GM08714 (cell line): ENCODE results near the gene BLOC1S6.

Experiments used
- H3K4me3 ChIP-seq: fragments of 200-500 bp; sonication (Bioruptor generic); 2 replicates; pipeline ENCODE4 v1.5.1; 2014; ENCODE audit warnings: mild to moderate bottlenecking, low read length, inconsistent platforms
- ZNF274 ChIP-seq: IDR thresholded peaks from 2 replicates; pipeline ENCODE4 v1.6.1; 2012; ENCODE audit warnings: mild to moderate bottlenecking, low read depth, low read length

The BLOC1S6 gene

GRCh38 chr15:45612790-45613415, 25.7 kb downstream of the BLOC1S6 start:
- no peak for TF ChIP-seq ZNF274

GRCh38 chr15:45616901-45617323, 29.7 kb downstream of the BLOC1S6 start:
- TF ChIP-seq ZNF274, result no peak
- no peak overlapping the region for H3K4me3 ChIP-seq

More at GRCh38 chr15:45612790-45613415, 25.7 kb downstream of the BLOC1S6 start:
- no peak overlapping the region for H3K4me3 ChIP-seq

- no peak for TF ChIP-seq ZNF274
- H3K4me3 ChIP-seq, result no peak overlapping the region
Measured at GRCh38 chr15:45618813-45619212, 31.6 kb downstream of the BLOC1S6 start.

- no peak for TF ChIP-seq ZNF274
- no peak overlapping the region for H3K4me3 ChIP-seq
Measured at GRCh38 chr15:45628136-45628535, 41.0 kb downstream of the BLOC1S6 start.

DNA sequence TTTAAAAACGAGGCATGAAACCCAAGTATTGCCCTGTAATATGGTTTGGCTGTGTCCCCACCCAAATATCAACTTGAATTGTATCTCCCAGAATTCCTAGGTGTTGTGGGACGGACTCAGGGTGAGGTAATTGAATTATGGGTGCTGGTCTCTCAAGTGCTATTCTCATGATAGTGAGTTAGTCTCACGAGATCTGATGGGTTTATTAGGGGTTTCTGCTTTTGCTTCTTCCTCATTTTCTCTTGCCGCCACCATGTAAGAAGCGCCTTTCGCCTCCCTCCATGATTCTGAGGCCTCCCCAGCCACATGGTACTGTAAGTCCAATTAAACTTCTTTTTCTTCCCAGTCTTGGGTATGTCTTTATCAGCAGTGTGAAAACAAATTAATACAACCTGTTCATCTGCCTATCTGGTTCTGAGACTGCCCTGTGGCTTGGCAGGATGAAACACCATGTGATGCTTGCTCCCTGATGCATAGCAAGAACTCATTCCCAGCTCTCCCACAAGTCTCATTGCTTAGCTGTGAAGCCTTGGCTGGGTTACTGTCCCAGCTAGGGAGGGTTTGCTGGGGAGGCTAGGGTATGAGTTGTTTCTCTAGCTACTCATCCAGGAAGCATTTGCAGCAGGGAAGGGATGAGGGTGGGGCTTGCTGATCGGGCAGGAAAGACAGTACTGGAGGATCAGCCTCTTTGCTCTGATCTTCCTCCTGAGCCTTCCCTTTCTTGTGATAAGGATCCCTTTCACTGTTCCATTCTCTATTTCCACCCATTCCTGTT, 43.9 kb downstream of the BLOC1S6 start:
- H3K4me3 ChIP-seq, result no peak overlapping the region
- no peak for TF ChIP-seq ZNF274

DNA sequence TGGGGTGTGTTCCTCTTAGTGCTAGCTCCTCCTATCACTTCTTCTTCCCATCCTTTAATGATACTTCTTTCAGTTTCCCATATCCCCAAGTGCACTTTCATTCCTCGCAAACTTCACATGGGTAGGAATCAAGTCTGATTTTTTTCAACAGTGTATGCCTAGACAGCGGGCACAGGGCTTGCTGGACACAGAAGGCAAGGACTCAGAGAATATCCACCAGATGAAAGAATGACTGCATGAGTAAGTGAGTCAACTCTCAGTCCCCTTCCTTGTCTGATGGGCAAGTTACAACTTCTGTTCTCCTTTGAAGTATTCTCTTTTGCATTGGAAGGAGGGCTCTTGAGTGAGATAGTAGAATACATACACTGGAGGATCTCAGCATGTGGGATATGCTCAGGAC, 44.6 kb downstream of the BLOC1S6 start:
- no peak overlapping the region for H3K4me3 ChIP-seq
- TF ChIP-seq ZNF274, result no peak

GRCh38 chr15:45634432-45635190, 47.4 kb downstream of the BLOC1S6 start, which contains the start of gene SQOR:
Gene SQOR, plus strand, starts transcription at chr15:45635029. Its CDS starts 23,895 bp downstream, at chr15:45658924.
- TF ChIP-seq ZNF274, result no peak

GRCh38 chr15:45635191-45635638, 48.0 kb downstream of the BLOC1S6 start:
- TF ChIP-seq ZNF274, result no peak
- H3K4me3 ChIP-seq, result peak overlapping the region; percentile 83

More at GRCh38 chr15:45634432-45635190, 47.4 kb downstream of the BLOC1S6 start, which contains the start of gene SQOR:
- H3K4me3 ChIP-seq, result peak within 1 kb of the TSS; percentile 83

DNA sequence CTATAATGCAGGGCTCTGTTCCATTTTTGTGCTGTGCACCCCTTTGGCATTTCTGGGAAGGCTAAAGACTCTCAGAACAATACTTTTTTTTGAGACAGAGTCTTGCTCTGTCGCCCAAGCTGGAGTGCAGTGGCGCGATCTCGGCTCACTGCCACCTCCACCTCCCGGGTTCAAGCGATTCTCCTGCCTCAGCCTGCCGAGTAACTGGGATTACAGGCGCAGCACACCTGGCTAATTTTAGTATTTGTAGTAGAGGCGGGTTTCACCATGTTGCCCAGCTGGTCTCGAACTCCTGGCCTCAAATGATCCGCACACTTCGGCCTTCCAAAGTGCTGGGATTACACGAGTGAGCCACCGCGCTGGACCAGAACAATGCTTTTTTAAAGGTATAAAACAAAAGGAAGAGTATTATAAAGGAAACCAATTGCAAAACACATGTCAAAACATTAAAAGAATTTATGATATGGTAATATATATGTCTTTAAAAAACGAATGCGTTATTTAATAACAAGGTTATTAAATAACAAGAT, 48.6 kb downstream of the BLOC1S6 start:
- no peak for TF ChIP-seq ZNF274
- H3K4me3 ChIP-seq, result peak overlapping the region; percentile 83

- no peak for TF ChIP-seq ZNF274
- H3K4me3 ChIP-seq, result no peak overlapping the region; the same call in 1 of the 2 replicates
Measured at GRCh38 chr15:45637141-45637540, 50.0 kb downstream of the BLOC1S6 start.

DNA sequence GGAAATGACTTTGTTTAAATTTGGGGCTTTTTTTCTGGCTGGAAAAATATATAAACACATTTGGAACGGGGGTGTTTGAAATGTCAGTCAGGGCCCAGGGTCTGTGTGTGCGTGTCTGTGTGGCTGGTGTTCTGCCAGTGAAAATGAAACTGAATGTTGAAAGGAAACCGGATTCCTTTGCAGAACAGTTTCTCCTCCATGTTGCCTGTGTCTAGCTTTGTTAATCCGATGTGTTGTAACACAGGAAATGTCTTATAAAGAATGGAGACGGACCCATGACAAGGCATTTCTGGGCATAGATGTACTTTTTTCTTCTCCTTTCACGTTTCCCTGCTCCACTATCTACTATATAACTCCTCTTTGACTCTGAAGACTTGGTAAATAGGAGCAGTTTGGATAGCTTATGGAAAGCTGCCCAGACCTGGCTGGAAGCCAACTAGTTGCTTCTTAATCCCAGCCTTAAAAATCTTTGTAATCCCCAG, 50.4 kb downstream of the BLOC1S6 start:
- TF ChIP-seq ZNF274, result no peak
- H3K4me3 ChIP-seq, result peak overlapping the region; percentile 34; the same call in 1 of the 2 replicates

- H3K4me3 ChIP-seq, result no peak overlapping the region
- no peak for TF ChIP-seq ZNF274
Measured at GRCh38 chr15:45640616-45641015, 53.4 kb downstream of the BLOC1S6 start.

DNA sequence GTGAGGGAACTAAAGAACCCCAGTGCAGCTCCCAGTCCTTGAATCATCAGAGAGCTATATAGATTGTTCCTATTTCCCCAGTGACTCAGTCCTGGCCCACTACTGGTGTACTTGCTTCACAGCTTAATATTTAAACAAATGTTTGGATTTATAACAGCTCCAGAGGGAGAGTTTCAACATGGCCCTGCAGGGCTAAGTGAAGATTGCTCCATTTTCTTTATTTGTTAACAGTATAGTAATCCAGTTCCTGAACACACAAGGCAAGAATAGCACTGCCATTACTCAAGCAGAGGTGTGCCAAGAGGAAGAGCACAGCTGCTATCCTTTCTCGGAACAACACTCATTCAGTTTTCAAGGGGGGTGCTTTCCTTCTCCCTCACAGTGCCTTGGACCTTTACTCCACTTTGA, 54.2 kb downstream of the BLOC1S6 start:
- TF ChIP-seq ZNF274, result no peak
- H3K4me3 ChIP-seq, result no peak overlapping the region
